OCI-LY3 (cell line): ENCODE measurements around the gene AQP1.

ENCODE experiments used
- H2AFZ ChIP-seq: fragments of 200-600, 300-600 bp; shearing (Covaris generic); 2 replicates; pipeline ENCODE4 v1.6.0; 2014; ENCODE audit warnings: antibody characterized with exemption, low read depth, low read length
- H3K27ac ChIP-seq: fragments of 200-600, 300-600 bp; sonication (generic); 2 replicates; pipeline ENCODE4 v1.5.1; 2014; ENCODE audit warnings: mild to moderate bottlenecking, low read length, moderate library complexity, mixed read lengths
- H3K27me3 ChIP-seq: fragments of 200-600, 300-600 bp; sonication (generic); 2 replicates; pipeline ENCODE4 v1.6.1; 2014; ENCODE audit warnings: low read depth, low read length, mixed read lengths
- H3K36me3 ChIP-seq: fragments of 200-600, 300-600 bp; sonication (generic); replicated peaks from 2 replicates; pipeline ENCODE3; 2014; ENCODE audit warnings: low read depth, low read length, mixed read lengths
- H3K4me1 ChIP-seq: fragments of 300-600, 200-600 bp; sonication (generic); 2 replicates; pipeline ENCODE4 v1.6.1; 2014; ENCODE audit warnings: low read length, mixed read lengths
- H3K4me2 ChIP-seq: fragments of 200-600, 300-600 bp; sonication (generic); 2 replicates; pipeline ENCODE4 v1.6.1; 2014; ENCODE audit warnings: low read length, mixed read lengths
- H3K4me3 ChIP-seq: fragments of 300-600, 200-600 bp; sonication (generic); 2 replicates; pipeline ENCODE4 v1.5.1; 2014; ENCODE audit warnings: antibody characterized with exemption, mild to moderate bottlenecking, low read length, moderate library complexity
- H3K79me2 ChIP-seq: fragments of 300-600, 200-600 bp; shearing (Covaris generic); 2 replicates; pipeline ENCODE4 v1.6.1; 2014; ENCODE audit warnings: mild to moderate bottlenecking, low read length, mixed read lengths
- H3K9ac ChIP-seq: fragments of 300-600, 200-600 bp; shearing (Covaris generic); 2 replicates; pipeline ENCODE4 v1.6.0; 2014; ENCODE audit warnings: mild to moderate bottlenecking, low read length, moderate library complexity
- H3K9me3 ChIP-seq: fragments of 200-600, 300-600 bp; shearing (Covaris generic); 2 replicates; pipeline ENCODE4 v1.6.1; 2014; ENCODE audit warnings: low read length, mixed read lengths; ENCODE audit not compliant: insufficient read depth
- H4K20me1 ChIP-seq: fragments of 200-600, 300-600 bp; sonication (generic); 2 replicates; pipeline ENCODE4 v1.6.1; 2016; ENCODE audit warnings: low read length, mixed read lengths; ENCODE audit not compliant: insufficient read depth
- CTCF ChIP-seq: fragments of 200-600, 300-600 bp; sonication (generic); IDR thresholded peaks from 2 replicates; pipeline ENCODE4 v1.5.1; 2014; ENCODE audit warnings: antibody characterized with exemption, low read length, low read depth
- EZH2phosphoT487 ChIP-seq: fragments of 200-600 bp; shearing (Covaris generic); IDR thresholded peaks from 2 replicates; pipeline ENCODE4 v1.6.1; 2018; ENCODE audit warnings: antibody characterized with exemption, mixed run types, low read depth

AQP1 gene

DNA sequence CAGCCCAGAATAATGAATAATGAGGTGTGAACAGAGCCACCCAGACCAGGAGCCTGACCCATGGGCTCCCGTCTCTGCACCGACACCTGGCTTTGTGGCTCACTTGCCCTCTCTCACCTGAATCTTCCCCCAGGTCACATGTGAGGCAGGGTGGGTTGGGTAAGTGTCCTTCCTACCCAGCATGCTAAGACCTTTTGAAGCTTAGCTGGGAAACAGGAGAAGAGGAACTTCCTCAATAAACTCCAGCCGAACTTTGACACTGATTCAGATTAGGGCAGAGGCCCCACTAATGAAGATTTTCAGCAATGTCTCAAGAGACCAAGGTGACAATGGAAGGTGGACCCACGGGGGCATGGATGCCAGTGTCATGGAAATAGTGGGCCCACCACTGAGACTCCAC is 46.6 kb upstream of the AQP1 start:
- H3K4me2 ChIP-seq = no peak overlapping the region
- H3K4me1 ChIP-seq = no peaks in the 10 kb centered on the region

GRCh38 chr7:30865821-30866220 is 45.8 kb upstream of the AQP1 start:
- no peaks in the 10 kb centered on the region for H3K4me1 ChIP-seq

More for the DNA sequence above, 46.6 kb upstream of the AQP1 start:
- Histone ChIP-seq H2AFZ (no peak overlapping the region), H3K79me2 (no peaks in the 10 kb centered on the region), H3K9ac (no peak overlapping the region), H3K4me3 (no peak overlapping the region), H3K27me3 (no peaks in the 10 kb centered on the region), H3K9me3 (no peaks in the 10 kb centered on the region), H4K20me1 (no peaks in the 10 kb centered on the region), H3K36me3 (no peaks in the 10 kb centered on the region), H3K27ac (no peak overlapping the region)
- TF ChIP-seq CTCF = no peak
- TF ChIP-seq EZH2phosphoT487 = no peak

GRCh38 chr7:30866939-30867338 is 44.7 kb upstream of the AQP1 start:
- Histone ChIP-seq H2AFZ (no peak overlapping the region), H3K4me3 (no peak overlapping the region), H3K27me3 (no peaks in the 10 kb centered on the region), H3K4me2 (no peak overlapping the region), H3K36me3 (no peaks in the 10 kb centered on the region), H3K9ac (no peak overlapping the region), H3K4me1 (no peaks in the 10 kb centered on the region), H4K20me1 (no peaks in the 10 kb centered on the region), H3K79me2 (no peaks in the 10 kb centered on the region), H3K9me3 (no peaks in the 10 kb centered on the region), H3K27ac (no peak overlapping the region)
- TF ChIP-seq EZH2phosphoT487 (no peak), CTCF (no peak)

More at GRCh38 chr7:30865821-30866220, 45.8 kb upstream of the AQP1 start:
- TF ChIP-seq CTCF (no peak), EZH2phosphoT487 (no peak)
- no peaks in the 10 kb centered on the region for H4K20me1 ChIP-seq
- no peak overlapping the region for H3K4me3 ChIP-seq
- no peak overlapping the region for H3K9ac ChIP-seq
- H2AFZ ChIP-seq = no peak overlapping the region
- H3K79me2 ChIP-seq = no peaks in the 10 kb centered on the region
- H3K27ac ChIP-seq = no peak overlapping the region
- no peaks in the 10 kb centered on the region for H3K36me3 ChIP-seq
- no peak overlapping the region for H3K4me2 ChIP-seq
- no peaks in the 10 kb centered on the region for H3K27me3 ChIP-seq
- no peaks in the 10 kb centered on the region for H3K9me3 ChIP-seq

DNA sequence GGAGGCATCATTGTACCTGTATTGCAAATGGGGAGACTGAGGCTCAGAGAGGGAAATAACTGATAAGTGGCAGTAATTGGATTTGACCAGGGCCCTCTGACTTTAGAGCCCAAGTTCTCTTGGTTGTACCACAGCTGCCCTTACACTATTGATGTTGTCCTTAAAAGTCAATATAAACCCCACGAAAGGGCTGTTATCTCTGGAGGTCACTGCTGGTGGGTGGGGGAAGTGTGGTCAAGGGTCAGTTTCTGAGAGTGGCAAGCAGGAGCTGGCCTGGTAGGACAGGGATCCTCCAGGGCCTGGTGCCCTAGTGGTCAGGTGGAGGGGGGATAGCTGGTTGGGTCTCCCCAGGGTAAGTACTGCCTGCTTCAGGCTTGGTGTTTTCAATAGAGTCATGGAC is 44.2 kb upstream of the AQP1 start:
- H3K36me3 ChIP-seq = no peaks in the 10 kb centered on the region
- H4K20me1 ChIP-seq = no peaks in the 10 kb centered on the region
- H3K9me3 ChIP-seq = no peaks in the 10 kb centered on the region
- H3K9ac ChIP-seq = no peak overlapping the region
- no peak overlapping the region for H3K4me3 ChIP-seq
- H3K27me3 ChIP-seq = no peaks in the 10 kb centered on the region
- H3K27ac ChIP-seq = no peak overlapping the region
- TF ChIP-seq CTCF (no peak), EZH2phosphoT487 (no peak)
- no peak overlapping the region for H3K4me2 ChIP-seq
- H3K4me1 ChIP-seq = peaks cover 1% of the 10 kb centered on the region
- H3K79me2 ChIP-seq = no peaks in the 10 kb centered on the region
- H2AFZ ChIP-seq = no peak overlapping the region
